Lung (tissue), 12 donors: Measurements from ENCODE around the gene SHISA7. TPM values are rescaled to one million over a fixed set of nuclear protein-coding genes. Genes with fewer than 3 reads are reported as not detected.

Experiments
- ATAC-seq: fragments of 200-7000 bp; cut with Tn5 transposase; one replicate; pipeline ENCODE4 v1.9.1; 2020; ENCODE audit warnings: moderate number of reproducible peaks; ENCODE audit not compliant: insufficient read depth, low FRiP score
- DNase-seq, 3 donors: peaks; one replicate each; pipeline ENCODE4 v3.0.0-alpha.2; 2013 to 2017
- H3K27ac ChIP-seq, 2 donors: one replicate each; pipeline ENCODE4 v1.5.1; 2013; ENCODE audit warnings: mild to moderate bottlenecking in 2 of 2, moderate library complexity in 2 of 2, control low read depth in 1 of 2, inconsistent platforms in 1 of 2, low read depth in 1 of 2, low read length in 1 of 2
- H3K27me3 ChIP-seq, 3 donors: one replicate each; pipeline ENCODE4 v1.5.1; 2013; ENCODE audit warnings: low read length in 2 of 3; ENCODE audit not compliant: control insufficient read depth in 3 of 3, insufficient read depth in 3 of 3
- H3K36me3 ChIP-seq, 4 donors: one replicate each; pipeline ENCODE4 v1.5.1; 2013; ENCODE audit warnings: low read length in 4 of 4, mild to moderate bottlenecking in 1 of 4, moderate library complexity in 1 of 4; ENCODE audit not compliant: control insufficient read depth in 4 of 4, insufficient read depth in 4 of 4
- H3K4me1 ChIP-seq, 5 donors: one replicate each; pipeline ENCODE4 v1.5.1; 2013; ENCODE audit warnings: low read length in 5 of 5, mild to moderate bottlenecking in 2 of 5, moderate library complexity in 1 of 5; ENCODE audit not compliant: control insufficient read depth in 5 of 5, insufficient read depth in 5 of 5
- H3K4me3 ChIP-seq: one replicate; pipeline ENCODE4 v1.5.1; 2013; ENCODE audit warnings: mild to moderate bottlenecking, control low read depth, moderate library complexity
- H3K9ac ChIP-seq, 2 donors: one replicate each; pipeline ENCODE4 v1.5.1; 2013; ENCODE audit warnings: low read length in 2 of 2, control low read depth in 1 of 2; ENCODE audit not compliant: insufficient read depth in 1 of 2
- H3K9me3 ChIP-seq, 4 donors: one replicate each; pipeline ENCODE4 v1.5.1; 2013; ENCODE audit warnings: low read length in 3 of 4, mild to moderate bottlenecking in 1 of 4, moderate library complexity in 1 of 4; ENCODE audit not compliant: control insufficient read depth in 4 of 4, insufficient read depth in 3 of 4
- CTCF ChIP-seq: IDR thresholded peaks from 2 replicates; pipeline ENCODE4 v1.5.1; 2012; ENCODE audit warnings: mild to moderate bottlenecking; ENCODE audit errors: control extremely low read depth, extremely low read depth
- WGBS, 2 donors: extraction: QIAGEN DNeasy Blood & Tissue Kit; methylation state at CpG; one replicate each; pipeline ENCODE4 v1.1.7; 2013; 5-methylcytosine and 5-hydroxymethylcytosine counted together
- polyA plus RNA-seq, 2 donors: library from polyadenylated mRNA; stranded (reverse); fragments of 200-250 nt; gene quantifications; one replicate each; pipeline ENCODE4 v1.2.1, GENCODE V29; 2013
- total RNA-seq, 2 donors: library from RNA; depleted of rRNA in 1 of 2; stranded (reverse); fragments of >200 nt in 1 of 2; gene quantifications; one replicate each; pipeline ENCODE4 v1.2.1, GENCODE V29; 2014 to 2021
- donor health status: control.
- donor health status: control.
- donor health status: Bipolar disorder and iron deficiency.
- donor health status: healthy.
- donor health status: DM: yes; HTN: yes; CAD: no.

SHISA7 gene
- total and polyA plus RNA-seq, 4 donors = 0.03 to 0.14 TPM; not detected in 2

GRCh38 chr19:55464039-55464661 is 21.1 kb upstream of the SHISA7 start:
- no peak overlapping the region for H3K27ac ChIP-seq
- H3K9ac ChIP-seq = no peak overlapping the region
- TF ChIP-seq CTCF = no peak
- H3K9me3 ChIP-seq = no peaks in the 10 kb centered on the region
- no peaks in the 10 kb centered on the region for H3K27me3 ChIP-seq
- WGBS, 2 donors = 70 to 74% methylated on average over 23 of the region's 23 CpGs
- H3K4me3 ChIP-seq = no peak overlapping the region
- H3K4me1 ChIP-seq = peaks cover 0 to 27% (median 2%) of the 10 kb centered on the region in 5 donors
- DNase-seq = no peak
- no peaks in the 10 kb centered on the region for H3K36me3 ChIP-seq
- no peak for ATAC-seq

GRCh38 chr19:55463583-55464031 is 20.5 kb upstream of the SHISA7 start:
- Histone ChIP-seq H3K27ac (no peak overlapping the region), H3K27me3 (no peaks in the 10 kb centered on the region), H3K4me3 (no peak overlapping the region), H3K9me3 (no peaks in the 10 kb centered on the region), H3K36me3 (no peaks in the 10 kb centered on the region), H3K4me1 (peaks cover 0 to 30% (median 2%) of the 10 kb centered on the region in 5 donors), H3K9ac (no peak overlapping the region)
- WGBS, 2 donors = 72 to 73% methylated on average over 15 of the region's 15 CpGs
- no peak for TF ChIP-seq CTCF
- no peak for DNase-seq
- no peak for ATAC-seq

- no peak overlapping the region for H3K9ac ChIP-seq
- WGBS, 2 donors = 86 to 91% methylated on average over 11 of the region's 11 CpGs
- ATAC-seq = no peak
- H3K4me1 ChIP-seq = peaks cover 0 to 30% (median 2%) of the 10 kb centered on the region in 5 donors
- H3K27ac ChIP-seq = no peak overlapping the region
- TF ChIP-seq CTCF = no peak
- H3K27me3 ChIP-seq = no peaks in the 10 kb centered on the region
- H3K9me3 ChIP-seq = no peaks in the 10 kb centered on the region
- no peaks in the 10 kb centered on the region for H3K36me3 ChIP-seq
- no peak for DNase-seq
- H3K4me3 ChIP-seq = no peak overlapping the region
Observed at GRCh38 chr19:55462722-55463121, 19.6 kb upstream of the SHISA7 start.
